CD4-positive, alpha-beta T cell (primary cell): ENCODE results near the gene TMEM54. TPM values are rescaled to one million over a fixed set of nuclear protein-coding genes. Genes with fewer than 3 reads are reported as not detected.

ENCODE experiments used
- ATAC-seq: fragments of 200-7000 bp; cut with Tn5 transposase; one replicate; pipeline ENCODE4 v1.10.0; 2022; ENCODE audit warnings: mild to moderate bottlenecking; ENCODE audit not compliant: poor library complexity
- CTCF ChIA-PET: fragments of 350-600 bp; sonication (Branson Sonifier 250); formaldehyde crosslinking; loops from one replicate; lab custom pipeline; 2021; ENCODE audit warnings: antibody characterized with exemption, inconsistent platforms; lab: Charles Lee
- POLR2A ChIA-PET: fragments of 350-600 bp; sonication (Branson Sonifier 250); formaldehyde crosslinking; loops from one replicate; lab custom pipeline; 2021; ENCODE audit warnings: antibody characterized with exemption, inconsistent platforms; lab: Charles Lee
- DNase-seq, 14 experiments: peaks; one replicate each; pipeline ENCODE4 v3.0.0-alpha.2; 2013 to 2020; ENCODE audit warnings: mixed read lengths in 2 of 14
- H3K27ac ChIP-seq, 2 donors: one replicate each; pipeline versions ENCODE4 v1.5.1 to v1.7.0; 2013; ENCODE audit warnings: low read length in 2 of 2, low read depth in 1 of 2, mild to moderate bottlenecking in 1 of 2
- H3K27me3 ChIP-seq, 2 experiments: 1 replicate in 1 of 2; 2 replicates in 1 of 2; pipeline versions ENCODE4 v1.6.1 to v1.7.0; 2013; ENCODE audit warnings: low read length in 2 of 2, control low read depth in 1 of 2, mild to moderate bottlenecking in 1 of 2, moderate library complexity in 1 of 2; ENCODE audit not compliant: insufficient read depth in 2 of 2, control insufficient read depth in 1 of 2
- H3K36me3 ChIP-seq: one replicate; pipeline ENCODE4 v1.6.1; 2013; ENCODE audit warnings: low read length, control low read depth; ENCODE audit not compliant: insufficient read depth
- H3K4me1 ChIP-seq: one replicate; pipeline ENCODE4 v1.6.1; 2013; ENCODE audit warnings: low read length, control low read depth; ENCODE audit not compliant: insufficient read depth
- H3K4me3 ChIP-seq: one replicate; pipeline ENCODE4 v1.5.1; 2013; ENCODE audit warnings: mild to moderate bottlenecking, low read length, moderate library complexity
- H3K9me3 ChIP-seq, 2 experiments: 1 replicate in 1 of 2; 2 replicates in 1 of 2; pipeline versions ENCODE4 v1.6.1 to v1.7.0; 2013; ENCODE audit warnings: low read length in 2 of 2, mild to moderate bottlenecking in 2 of 2, control low read depth in 1 of 2, moderate library complexity in 1 of 2; ENCODE audit not compliant: control insufficient read depth in 1 of 2, insufficient read depth in 1 of 2
- H3K27ac Mint-ChIP-seq: one replicate; pipeline ENCODE4 v1.8.0; 2020; ENCODE audit warnings: mixed read lengths
- H3K27me3 Mint-ChIP-seq: one replicate; pipeline ENCODE4 v1.8.0; 2021; ENCODE audit warnings: mixed read lengths
- H3K36me3 Mint-ChIP-seq: one replicate; pipeline ENCODE4 v1.8.0; 2021; ENCODE audit warnings: low read depth, mixed read lengths
- H3K4me1 Mint-ChIP-seq: one replicate; pipeline ENCODE4 v1.8.0; 2021; ENCODE audit warnings: low read depth, mixed read lengths
- H3K4me3 Mint-ChIP-seq: one replicate; pipeline ENCODE4 v1.8.0; 2020; ENCODE audit warnings: mild to moderate bottlenecking, mixed read lengths
- H3K9me3 Mint-ChIP-seq: one replicate; pipeline ENCODE4 v1.8.0; 2020; ENCODE audit warnings: mixed read lengths
- CTCF ChIP-seq: fragments of 200-600 bp; IDR thresholded peaks from one replicate; pipeline ENCODE4 v1.8.0; 2022; ENCODE audit warnings: antibody characterized with exemption, mild to moderate bottlenecking
- intact Hi-C, 2 experiments: fragments of 100-400 bp; cut with DNase I in 1 of 2; cut with micrococcal nuclease in 1 of 2; formaldehyde crosslinking; loops; one replicate each; pipeline versions ENCODE4 v1.15.1 to v1.9.0; 2023 to 2025; cut with DNase I, micrococcal nuclease
- total RNA-seq, 174 experiments: library from RNA in 2 of 174; stranded (reverse) in 2 of 174; gene quantifications; one replicate each; pipeline ENCODE4 v1.2.3 and lab custom pipeline; 2021 to 2026

TMEM54 gene
- total RNA-seq, 2 experiments from 2014 or later = not detected

DNA sequence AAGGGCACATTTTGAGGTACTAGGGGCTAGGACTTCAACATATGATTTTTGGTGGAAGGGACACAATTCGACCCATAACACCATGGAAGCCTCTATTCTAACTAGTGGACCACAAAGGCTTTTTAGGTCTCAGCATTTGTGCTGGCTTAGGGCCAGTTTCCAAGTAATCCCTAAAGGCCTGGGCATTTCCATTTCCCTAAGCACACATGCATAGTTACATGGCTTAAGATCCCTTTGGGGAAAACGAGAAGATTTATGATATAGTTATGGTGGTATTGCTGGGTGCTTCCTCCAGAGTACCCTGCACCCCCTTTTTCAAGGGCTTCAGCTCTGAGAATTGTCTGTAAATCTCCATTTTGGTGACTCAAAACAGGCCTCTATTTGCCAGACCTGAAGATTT lies 28.2 kb upstream of the TMEM54 start:
- Mint-ChIP-seq H3K36me3 (no peaks in the 10 kb centered on the region), H3K9me3 (no peaks in the 10 kb centered on the region), H3K27me3 (peaks cover 29% of the 10 kb centered on the region), H3K27ac (no peak overlapping the region), H3K4me1 (peaks cover 15% of the 10 kb centered on the region), H3K4me3 (no peak overlapping the region)
- H3K27ac ChIP-seq = no peak overlapping the region
- peaks cover 18% of the 10 kb centered on the region for H3K4me1 ChIP-seq
- DNase-seq (no peak), ATAC-seq (no peak)
- no peak overlapping the region for H3K4me3 ChIP-seq
- no peak for TF ChIP-seq CTCF
- H3K9me3 ChIP-seq = peaks cover 0 to 7% of the 10 kb centered on the region in 2 experiments
- CTCF ChIA-PET = no interaction called here
- peaks cover 5% of the 10 kb centered on the region for H3K36me3 ChIP-seq
- intact Hi-C loops = no loop called here
- POLR2A ChIA-PET = interaction anchor here (0.7 kb wide), 1 partner anchor 891 kb away, joined by 3 read pairs; no protein-coding TSS in a partner anchor
- H3K27me3 ChIP-seq = peaks cover 17 to 20% of the 10 kb centered on the region in 2 experiments

DNA sequence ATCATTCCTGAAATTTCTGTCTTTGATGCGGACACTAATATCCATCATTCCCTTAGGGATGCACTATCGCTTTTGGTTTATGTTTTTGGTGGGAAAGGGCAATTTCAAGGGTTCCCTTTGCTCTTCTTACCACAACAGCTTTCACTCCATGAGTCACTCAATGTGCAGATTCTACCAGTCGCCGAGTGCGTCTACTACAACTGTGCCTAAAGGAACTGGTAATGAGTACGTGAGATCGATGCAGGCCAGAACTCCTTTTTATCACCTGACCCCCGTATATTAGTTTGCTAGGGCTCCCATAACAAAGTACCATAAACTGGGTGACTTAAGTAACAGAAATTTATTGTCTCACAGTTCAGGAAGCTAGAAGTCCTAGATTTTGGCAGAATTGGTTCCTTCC lies 27.5 kb upstream of the TMEM54 start:
- peaks cover 24 to 26% of the 10 kb centered on the region in 2 experiments for H3K27me3 ChIP-seq
- peaks cover 0 to 7% of the 10 kb centered on the region in 2 experiments for H3K9me3 ChIP-seq
- H3K4me3 ChIP-seq = no peak overlapping the region
- TF ChIP-seq CTCF = no peak
- H3K4me3 Mint-ChIP-seq = no peak overlapping the region
- intact Hi-C loops = no loop called here
- ChIA-PET POLR2A (interaction anchor here (0.7 kb wide), 1 partner anchor 890 kb away, joined by 3 read pairs; no protein-coding TSS in a partner anchor), CTCF (no interaction called here)
- ATAC-seq = no peak
- no peak for DNase-seq
- H3K27ac ChIP-seq = no peak overlapping the region
- H3K36me3 ChIP-seq = no peaks in the 10 kb centered on the region
- H3K27ac Mint-ChIP-seq = no peak overlapping the region
- no peaks in the 10 kb centered on the region for H3K36me3 Mint-ChIP-seq
- H3K4me1 ChIP-seq = peaks cover 22% of the 10 kb centered on the region
- H3K27me3 Mint-ChIP-seq = peaks cover 36% of the 10 kb centered on the region
- H3K9me3 Mint-ChIP-seq = no peaks in the 10 kb centered on the region
- peaks cover 19% of the 10 kb centered on the region for H3K4me1 Mint-ChIP-seq

DNA sequence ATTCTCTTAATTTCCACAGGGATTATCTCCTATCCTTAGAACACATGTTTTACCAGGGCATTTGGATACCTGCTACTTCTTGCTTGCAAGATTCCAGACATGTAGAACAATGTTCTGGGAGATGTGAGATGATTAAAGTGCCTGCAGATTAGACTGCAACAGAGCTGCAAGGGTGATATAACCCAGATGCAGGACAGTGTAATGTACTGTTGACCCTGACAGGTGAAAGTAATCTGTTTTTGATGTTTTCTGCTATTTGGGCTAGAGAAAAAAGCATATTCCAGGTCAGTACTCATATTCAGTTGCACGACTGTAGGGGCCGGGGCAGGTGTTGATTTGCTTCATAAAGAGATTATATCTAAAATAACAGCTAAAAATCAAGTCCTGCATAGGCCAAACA lies 27.1 kb upstream of the TMEM54 start:
- Histone ChIP-seq H3K36me3 (no peaks in the 10 kb centered on the region), H3K9me3 (peaks cover 0 to 7% of the 10 kb centered on the region in 2 experiments), H3K4me3 (no peak overlapping the region), H3K27ac (no peak overlapping the region), H3K4me1 (peaks cover 22% of the 10 kb centered on the region), H3K27me3 (peaks cover 28 to 29% of the 10 kb centered on the region in 2 experiments)
- no peak overlapping the region for H3K4me3 Mint-ChIP-seq
- H3K36me3 Mint-ChIP-seq = no peaks in the 10 kb centered on the region
- DNase-seq (no peak), ATAC-seq (no peak)
- peaks cover 23% of the 10 kb centered on the region for H3K4me1 Mint-ChIP-seq
- intact Hi-C loops = no loop called here
- no peaks in the 10 kb centered on the region for H3K9me3 Mint-ChIP-seq
- ChIA-PET POLR2A (no interaction called here), CTCF (no interaction called here)
- H3K27ac Mint-ChIP-seq = no peak overlapping the region
- peaks cover 40% of the 10 kb centered on the region for H3K27me3 Mint-ChIP-seq
- no peak for TF ChIP-seq CTCF
